Activated naive CD8-positive, alpha-beta T cell (primary cell): ENCODE data around the gene ZNF467.

ENCODE experiments used
- H3K27ac Mint-ChIP-seq: one replicate; pipeline ENCODE4 v1.8.0; 2021; ENCODE audit warnings: mixed read lengths
- H3K27me3 Mint-ChIP-seq: one replicate; pipeline ENCODE4 v1.8.0; 2021; ENCODE audit warnings: mixed read lengths
- H3K36me3 Mint-ChIP-seq: one replicate; pipeline ENCODE4 v1.8.0; 2021; ENCODE audit warnings: mixed read lengths
- H3K4me1 Mint-ChIP-seq: one replicate; pipeline ENCODE4 v1.8.0; 2021; ENCODE audit warnings: low read depth, mixed read lengths
- H3K4me3 Mint-ChIP-seq: one replicate; pipeline ENCODE4 v1.8.0; 2021; ENCODE audit warnings: mild to moderate bottlenecking, mixed read lengths
- H3K9me3 Mint-ChIP-seq: one replicate; pipeline ENCODE4 v1.8.0; 2021; ENCODE audit warnings: low read depth, mixed read lengths

The ZNF467 gene

GRCh38 chr7:149735779-149736477 lies 37.5 kb downstream of the ZNF467 start:
- Mint-ChIP-seq H3K27ac (no peak overlapping the region), H3K4me1 (peaks cover 10% of the 10 kb centered on the region), H3K4me3 (no peak overlapping the region), H3K36me3 (no peaks in the 10 kb centered on the region), H3K9me3 (no peaks in the 10 kb centered on the region), H3K27me3 (peaks cover 14% of the 10 kb centered on the region)

- Mint-ChIP-seq H3K27ac (no peak overlapping the region), H3K4me1 (peaks cover 10% of the 10 kb centered on the region), H3K9me3 (no peaks in the 10 kb centered on the region), H3K27me3 (peaks cover 14% of the 10 kb centered on the region), H3K4me3 (no peak overlapping the region), H3K36me3 (no peaks in the 10 kb centered on the region)
Observed at GRCh38 chr7:149735181-149735602, 38.2 kb downstream of the ZNF467 start.

GRCh38 chr7:149734791-149735075 lies 38.7 kb downstream of the ZNF467 start:
- Mint-ChIP-seq H3K4me3 (no peak overlapping the region), H3K9me3 (no peaks in the 10 kb centered on the region), H3K36me3 (no peaks in the 10 kb centered on the region), H3K27me3 (peaks cover 14% of the 10 kb centered on the region), H3K27ac (no peak overlapping the region), H3K4me1 (peaks cover 10% of the 10 kb centered on the region)

- peaks cover 10% of the 10 kb centered on the region for H3K4me1 Mint-ChIP-seq
Observed at GRCh38 chr7:149733924-149734790, 39.2 kb downstream of the ZNF467 start.

DNA sequence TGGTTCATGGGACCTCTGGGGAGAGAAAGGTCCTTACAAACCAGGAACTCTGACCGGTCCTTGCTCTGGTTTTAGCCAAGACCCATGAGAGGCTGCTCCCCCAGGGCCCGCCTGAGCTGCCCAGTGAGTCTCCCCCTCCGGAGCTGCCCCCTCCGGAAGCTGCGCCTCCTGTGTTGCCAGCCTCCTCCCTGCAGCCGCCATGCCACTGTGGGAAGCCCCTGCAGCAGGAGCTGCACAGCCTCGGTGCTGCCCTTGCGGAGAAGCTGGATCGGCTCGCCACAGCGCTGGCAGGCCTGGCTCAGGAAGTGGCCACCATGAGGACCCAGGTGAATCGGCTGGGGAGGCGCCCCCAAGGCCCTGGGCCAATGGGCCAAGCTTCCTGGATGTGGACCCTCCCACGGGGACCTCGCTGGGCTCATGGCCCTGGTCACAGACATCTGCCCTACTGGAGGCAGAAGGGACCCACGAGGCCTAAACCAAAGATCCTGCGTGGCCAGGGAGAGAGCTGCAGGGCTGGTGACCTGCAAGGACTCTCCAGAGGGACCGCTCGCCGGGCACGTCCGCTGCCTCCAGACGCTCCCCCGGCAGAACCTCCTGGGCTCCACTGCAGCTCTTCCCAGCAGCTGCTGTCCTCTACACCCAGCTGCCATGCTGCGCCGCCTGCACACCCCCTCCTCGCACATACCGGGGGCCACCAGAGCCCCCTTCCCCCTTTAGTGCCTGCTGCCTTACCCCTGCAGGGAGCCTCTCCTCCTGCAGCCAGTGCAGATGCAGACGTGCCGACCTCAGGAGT lies 40.1 kb downstream of the ZNF467 start:
- Mint-ChIP-seq H3K36me3 (no peaks in the 10 kb centered on the region), H3K4me1 (peaks cover 10% of the 10 kb centered on the region), H3K9me3 (no peaks in the 10 kb centered on the region), H3K27ac (no peak overlapping the region), H3K27me3 (peaks cover 8% of the 10 kb centered on the region), H3K4me3 (no peak overlapping the region)

More at GRCh38 chr7:149733924-149734790, 39.2 kb downstream of the ZNF467 start:
- Mint-ChIP-seq H3K27me3 (peaks cover 13% of the 10 kb centered on the region), H3K36me3 (no peaks in the 10 kb centered on the region), H3K27ac (no peak overlapping the region), H3K9me3 (no peaks in the 10 kb centered on the region), H3K4me3 (no peak overlapping the region)

GRCh38 chr7:149732611-149733010 lies 40.8 kb downstream of the ZNF467 start:
- H3K27ac Mint-ChIP-seq: no peak overlapping the region
- no peaks in the 10 kb centered on the region for H3K9me3 Mint-ChIP-seq
- H3K27me3 Mint-ChIP-seq: peaks cover 4% of the 10 kb centered on the region
- H3K36me3 Mint-ChIP-seq: no peaks in the 10 kb centered on the region
- H3K4me1 Mint-ChIP-seq: peaks cover 10% of the 10 kb centered on the region
- H3K4me3 Mint-ChIP-seq: no peak overlapping the region

GRCh38 chr7:149732111-149732561 lies 41.3 kb downstream of the ZNF467 start:
- no peak overlapping the region for H3K27ac Mint-ChIP-seq
- no peak overlapping the region for H3K4me3 Mint-ChIP-seq
- peaks cover 3% of the 10 kb centered on the region for H3K27me3 Mint-ChIP-seq
- H3K4me1 Mint-ChIP-seq: peaks cover 10% of the 10 kb centered on the region
- H3K36me3 Mint-ChIP-seq: no peaks in the 10 kb centered on the region
- H3K9me3 Mint-ChIP-seq: no peaks in the 10 kb centered on the region

- H3K27me3 Mint-ChIP-seq: peaks cover under 1% of the 10 kb centered on the region
- H3K36me3 Mint-ChIP-seq: no peaks in the 10 kb centered on the region
- peaks cover 9% of the 10 kb centered on the region for H3K4me1 Mint-ChIP-seq
- H3K9me3 Mint-ChIP-seq: no peaks in the 10 kb centered on the region
- H3K27ac Mint-ChIP-seq: no peak overlapping the region
- H3K4me3 Mint-ChIP-seq: no peak overlapping the region
Observed at GRCh38 chr7:149731207-149731955, 42.0 kb downstream of the ZNF467 start.

DNA sequence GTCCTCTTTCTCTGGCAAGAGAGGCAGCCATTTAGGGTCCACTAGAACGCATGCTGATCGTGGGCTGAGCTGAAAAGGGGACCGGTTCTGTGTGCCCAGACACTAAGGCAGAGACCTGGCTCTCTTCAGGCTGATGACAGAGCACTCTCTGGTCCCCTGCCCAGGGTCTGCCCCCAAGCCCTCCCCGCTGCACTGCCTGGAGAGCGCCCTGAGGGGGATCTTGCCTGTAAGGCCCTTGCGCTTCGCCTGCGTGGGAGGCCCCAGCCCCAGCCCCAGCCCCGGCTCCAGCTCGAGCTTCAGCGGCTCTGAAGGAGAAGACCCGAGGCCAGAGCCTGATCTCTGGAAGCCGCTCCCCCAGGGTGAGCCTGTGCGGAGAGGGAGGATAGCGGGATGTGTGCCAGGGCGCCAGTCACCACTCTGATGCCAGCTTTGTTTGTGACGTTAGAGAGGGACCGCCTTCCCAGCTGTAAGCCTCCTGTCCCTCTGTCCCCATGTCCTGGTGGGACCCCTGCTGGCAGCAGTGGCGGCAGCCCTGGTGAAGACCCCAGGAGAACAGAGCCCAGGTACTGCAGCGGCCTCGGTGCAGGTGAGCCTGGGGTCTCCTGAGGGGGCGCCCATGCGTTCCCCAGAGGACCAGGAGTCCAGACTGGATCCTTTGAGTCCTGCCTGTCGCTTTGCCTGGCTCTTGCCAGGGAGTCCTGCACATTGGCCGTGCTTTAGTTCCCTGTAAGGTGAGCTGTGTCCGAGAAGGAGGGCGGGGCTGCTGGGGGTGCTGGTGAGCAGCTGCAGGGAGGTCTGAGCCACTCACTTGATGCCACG lies 43.2 kb downstream of the ZNF467 start:
- no peak overlapping the region for H3K4me3 Mint-ChIP-seq
- no peaks in the 10 kb centered on the region for H3K4me1 Mint-ChIP-seq
- no peaks in the 10 kb centered on the region for H3K36me3 Mint-ChIP-seq
- H3K27ac Mint-ChIP-seq: no peak overlapping the region
- H3K9me3 Mint-ChIP-seq: no peaks in the 10 kb centered on the region
- H3K27me3 Mint-ChIP-seq: no peaks in the 10 kb centered on the region

DNA sequence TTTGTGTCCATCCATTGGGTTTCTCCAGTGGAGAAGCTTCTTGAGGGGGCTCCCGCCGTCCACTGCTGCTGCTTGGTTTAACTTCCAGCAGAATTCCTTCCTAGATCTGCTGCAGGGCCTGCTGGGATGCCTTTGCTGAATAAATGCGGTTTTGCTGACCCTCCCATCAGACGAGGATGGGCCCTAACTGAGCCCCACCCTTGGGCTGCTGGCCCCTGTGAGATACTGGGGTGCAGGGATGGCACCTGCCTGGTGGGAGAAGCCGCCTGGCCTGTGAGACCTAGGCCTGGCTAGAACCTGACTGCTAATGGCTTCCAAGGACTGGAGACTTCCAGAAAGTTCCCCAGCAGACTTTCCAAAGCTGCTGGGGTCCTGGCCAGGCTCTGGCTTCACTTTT lies 43.8 kb downstream of the ZNF467 start:
- H3K36me3 Mint-ChIP-seq: no peaks in the 10 kb centered on the region
- no peaks in the 10 kb centered on the region for H3K27me3 Mint-ChIP-seq
- no peak overlapping the region for H3K27ac Mint-ChIP-seq
- H3K9me3 Mint-ChIP-seq: no peaks in the 10 kb centered on the region
- no peak overlapping the region for H3K4me3 Mint-ChIP-seq
- no peaks in the 10 kb centered on the region for H3K4me1 Mint-ChIP-seq

DNA sequence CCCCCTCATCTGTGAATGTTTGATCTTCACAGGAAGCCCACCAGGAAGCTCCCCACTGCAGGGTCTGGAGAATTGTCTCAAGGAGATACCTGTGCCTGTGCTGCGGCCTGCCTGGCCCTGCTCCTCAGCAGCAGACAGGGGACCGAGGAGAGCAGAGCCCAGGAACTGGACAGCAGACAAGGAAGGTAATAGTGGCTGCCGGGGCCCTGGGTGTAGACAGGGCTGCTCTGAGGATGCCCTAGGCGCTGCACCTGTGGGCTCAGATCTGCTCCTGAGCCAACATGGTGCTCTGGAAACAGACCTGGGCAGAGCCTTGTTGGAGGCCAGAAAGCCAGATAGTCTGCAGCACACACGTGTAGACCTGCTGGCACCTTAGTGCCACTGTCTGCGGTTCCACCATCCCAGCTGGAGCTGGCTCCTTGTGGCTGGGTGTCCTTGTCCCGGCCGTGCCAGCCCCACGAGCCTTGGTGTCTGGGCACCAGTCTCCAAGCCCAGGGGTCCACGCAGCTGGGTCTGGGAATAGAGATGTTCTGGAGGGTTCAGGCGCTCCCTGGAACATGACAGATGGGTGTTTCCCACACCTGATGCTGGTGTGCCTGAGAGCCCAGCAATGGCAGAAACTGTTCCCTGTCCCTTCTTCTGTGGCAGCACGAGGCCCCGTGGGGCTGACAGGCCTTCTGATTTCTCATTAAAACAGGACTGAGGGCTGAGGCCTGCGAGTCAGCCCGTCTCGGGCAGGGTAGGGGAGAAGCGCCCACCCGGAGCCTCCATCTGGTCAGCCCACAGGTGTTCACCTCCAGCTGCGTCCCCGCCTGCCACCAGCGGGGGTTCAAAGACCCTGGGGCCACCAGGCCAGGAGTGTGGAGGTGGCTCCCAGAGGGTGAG lies 44.7 kb downstream of the ZNF467 start:
- no peaks in the 10 kb centered on the region for H3K36me3 Mint-ChIP-seq
- H3K4me1 Mint-ChIP-seq: no peaks in the 10 kb centered on the region
- H3K4me3 Mint-ChIP-seq: no peak overlapping the region
- no peaks in the 10 kb centered on the region for H3K27me3 Mint-ChIP-seq
- no peak overlapping the region for H3K27ac Mint-ChIP-seq
- H3K9me3 Mint-ChIP-seq: no peaks in the 10 kb centered on the region

DNA sequence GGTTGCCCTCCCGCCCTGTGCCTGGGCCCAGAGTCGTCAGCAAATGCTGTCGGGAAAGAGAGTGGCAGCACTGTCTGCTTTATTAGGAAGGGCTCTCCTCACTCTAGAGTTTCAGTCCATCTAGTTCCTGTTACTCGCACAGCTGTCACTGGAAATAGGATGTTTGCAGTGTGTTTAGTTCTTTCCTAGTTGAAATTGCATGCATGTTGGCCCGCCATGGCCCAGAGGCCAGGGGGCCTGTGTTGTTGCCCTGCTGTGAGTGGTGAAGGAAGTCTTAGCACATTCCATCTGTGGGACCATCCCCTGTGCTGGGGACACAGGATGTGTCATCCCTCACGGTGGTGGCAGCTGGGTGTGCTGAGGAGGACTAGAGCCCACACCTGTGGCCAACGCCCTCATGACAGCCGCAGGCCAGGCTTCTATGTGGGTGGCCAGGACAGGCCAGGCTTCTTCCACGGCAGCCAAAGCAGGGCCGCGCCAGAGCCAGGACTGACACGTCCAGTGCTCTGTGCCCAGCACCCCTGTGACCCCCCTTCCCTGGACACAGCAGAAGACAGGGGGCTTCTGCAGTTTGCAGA lies 45.4 kb downstream of the ZNF467 start:
- Mint-ChIP-seq H3K4me1 (no peaks in the 10 kb centered on the region), H3K27me3 (no peaks in the 10 kb centered on the region), H3K36me3 (peaks cover 2% of the 10 kb centered on the region), H3K9me3 (no peaks in the 10 kb centered on the region), H3K4me3 (no peak overlapping the region), H3K27ac (no peak overlapping the region)
